H1 (cell line): ENCODE results near the gene COA5.

Experiments
- ATF2 ChIP-seq: IDR thresholded peaks from 2 replicates; pipeline ENCODE4 v1.6.1; 2012; ENCODE audit warnings: low read length, inconsistent platforms
- ATF3 ChIP-seq: IDR thresholded peaks from 2 replicates; pipeline ENCODE4 v1.6.1; 2011; ENCODE audit warnings: low read depth, mild to moderate bottlenecking, low read length; ENCODE audit not compliant: insufficient read depth
- CTCF ChIP-seq, 3 experiments: IDR thresholded peaks; 1 replicate in 2 of 3; 2 replicates in 1 of 3; pipeline versions ENCODE4 v1.5.1 to v1.6.1; 2011; ENCODE audit warnings: low read length in 3 of 3, mild to moderate bottlenecking in 3 of 3, inconsistent platforms in 2 of 3, low read depth in 1 of 3, moderate library complexity in 1 of 3; ENCODE audit not compliant: insufficient read depth in 1 of 3; ENCODE audit errors: control extremely low read depth in 1 of 3
- HDAC6 ChIP-seq: IDR thresholded peaks from one replicate; pipeline ENCODE4 v1.7.1; 2012; ENCODE audit warnings: low read depth, mild to moderate bottlenecking, inconsistent platforms, low read length, moderate library complexity
- JUN ChIP-seq: IDR thresholded peaks from 2 replicates; pipeline ENCODE4 v1.6.1; 2011; ENCODE audit warnings: low read depth, mild to moderate bottlenecking, improper control_type of control experiment, low read length
- MAX ChIP-seq: IDR thresholded peaks from 2 replicates; pipeline ENCODE4 v1.6.1; 2012; ENCODE audit warnings: inconsistent platforms
- POLR2AphosphoS5 ChIP-seq: IDR thresholded peaks from 2 replicates; pipeline ENCODE4 v1.6.1; 2011; ENCODE audit warnings: low read depth, low read length
- SIN3A ChIP-seq, 2 experiments: IDR thresholded peaks in 1 of 2; conservative IDR thresholded peaks in 1 of 2; 2 replicates each; pipeline ENCODE4 v1.6.1; 2011 to 2012; ENCODE audit warnings: low read length in 2 of 2, improper control_type of control experiment in 1 of 2, low read depth in 1 of 2, mild to moderate bottlenecking in 1 of 2
- SP1 ChIP-seq: IDR thresholded peaks from 2 replicates; pipeline ENCODE4 v1.6.1; 2011; ENCODE audit warnings: low read depth, low read length
- TAF1 ChIP-seq: IDR thresholded peaks from 2 replicates; pipeline ENCODE4 v1.6.1; 2011; ENCODE audit warnings: mild to moderate bottlenecking, low read depth, low read length
- ZNF274 ChIP-seq: IDR thresholded peaks from 2 replicates; pipeline ENCODE4 v1.7.0; 2012; ENCODE audit warnings: low read length, borderline replicate concordance; ENCODE audit errors: extremely low read depth

GRCh38 chr2:98580656-98581284 is 27.5 kb downstream of the COA5 start:
- TF ChIP-seq POLR2AphosphoS5 (no peak), JUN (no peak), ZNF274 (no peak), CTCF (IDR thresholded peaks at IDR 0.05; ENCODE audit: control extremely low read depth in 1 of 3, insufficient read depth in 1 of 3, low read depth in 1 of 3, low read length in 3 of 3) (no peak), ATF2 (no peak), SIN3A (conservative IDR thresholded peaks at IDR 0.05 in 1 of 2, IDR thresholded peaks at IDR 0.05 in 1 of 2; ENCODE audit: low read depth in 1 of 2, low read length in 2 of 2) (no peak), SP1 (no peak), HDAC6 (no peak), ATF3 (no peak), MAX (no peak), TAF1 (no peak)
